ENCODE data around the gene MAP3K15.

DNA sequence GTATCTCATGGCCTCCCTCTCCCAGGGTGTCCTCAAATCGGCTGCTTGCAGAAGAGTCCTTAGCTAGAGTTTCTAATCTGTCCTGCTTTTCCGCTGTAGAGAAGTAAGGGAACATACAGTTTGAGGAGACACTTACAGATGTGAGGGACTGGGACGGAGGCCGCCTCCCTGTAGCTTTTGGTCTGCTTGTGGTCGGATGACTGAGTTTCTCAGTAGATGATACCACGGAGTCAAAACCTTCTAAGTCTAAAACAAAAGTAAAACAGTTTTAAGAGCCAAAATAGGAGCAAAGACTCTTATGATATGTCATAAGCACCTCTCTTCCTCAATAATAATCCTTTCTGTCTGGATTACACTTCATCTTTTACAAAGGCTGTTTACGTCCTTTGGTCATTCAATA, 34.5 kb upstream of the MAP3K15 start:
- TF ChIP-seq POLR2A (IDR thresholded peaks at IDR 0.05; ENCODE audit: low read length) = no peak
- no peak for TF ChIP-seq GATA1 (IDR thresholded peaks at IDR 0.05; ENCODE audit: low read depth, low read length)
